Kidney epithelial cell (primary cell): ENCODE results near the gene SEC23B. TPM values are rescaled to one million over a fixed set of nuclear protein-coding genes. Genes with fewer than 3 reads are reported as not detected.

ENCODE experiments used
- DNase-seq: peaks from one replicate; pipeline ENCODE4 v3.0.0-alpha.2; 2010; ENCODE audit warnings: low read depth
- H3K27me3 ChIP-seq: 2 replicates; pipeline ENCODE4 v1.6.0; 2011; ENCODE audit warnings: low read length; ENCODE audit not compliant: control insufficient read depth, insufficient read depth
- H3K36me3 ChIP-seq: 2 replicates; pipeline ENCODE4 v1.5.1; 2011; ENCODE audit warnings: low read length; ENCODE audit not compliant: control insufficient read depth, insufficient read depth
- H3K4me3 ChIP-seq: 2 replicates; pipeline ENCODE4 v1.5.1; 2011; ENCODE audit warnings: low read depth, mild to moderate bottlenecking, control low read depth, low read length
- total RNA-seq: library from RNA; depleted of rRNA; stranded (reverse); fragments of >200 nt; gene quantifications from 2 replicates; pipeline ENCODE4 v1.2.3, GENCODE V29; 2015
- TF ChIP-seq, protein P1 (sequence below): IDR thresholded peaks from 2 replicates; pipeline ENCODE4 v1.5.1; 2011; ENCODE audit warnings: mild to moderate bottlenecking, moderate library complexity, low read length, control low read depth, inconsistent platforms; ENCODE audit not compliant: insufficient read depth, poor library complexity, severe bottlenecking

The SEC23B gene
- total RNA-seq, 1 donor from 2014 or later = 78.2 TPM

DNA sequence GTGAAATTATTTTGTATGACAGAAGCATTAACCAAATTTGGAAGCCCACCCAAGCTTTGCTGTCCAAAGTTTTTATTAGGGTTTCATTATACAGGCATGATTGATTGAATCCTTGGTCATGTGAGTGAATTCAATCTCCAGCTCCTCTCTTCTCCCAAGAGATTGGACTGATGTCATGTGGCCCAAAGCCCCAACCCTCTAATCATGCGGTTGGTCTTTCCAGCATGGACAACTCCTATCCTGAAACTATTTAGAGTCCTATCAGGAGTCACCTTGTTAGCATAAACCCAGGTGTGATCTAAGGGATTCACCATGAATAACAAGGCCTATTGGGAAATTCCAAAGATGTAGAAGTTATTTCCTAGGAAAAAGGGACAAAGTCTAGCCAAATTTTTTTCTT, 29.9 kb upstream of the SEC23B start:
- no peaks in the 10 kb centered on the region for H3K36me3 ChIP-seq
- TF ChIP-seq, protein P1, sequence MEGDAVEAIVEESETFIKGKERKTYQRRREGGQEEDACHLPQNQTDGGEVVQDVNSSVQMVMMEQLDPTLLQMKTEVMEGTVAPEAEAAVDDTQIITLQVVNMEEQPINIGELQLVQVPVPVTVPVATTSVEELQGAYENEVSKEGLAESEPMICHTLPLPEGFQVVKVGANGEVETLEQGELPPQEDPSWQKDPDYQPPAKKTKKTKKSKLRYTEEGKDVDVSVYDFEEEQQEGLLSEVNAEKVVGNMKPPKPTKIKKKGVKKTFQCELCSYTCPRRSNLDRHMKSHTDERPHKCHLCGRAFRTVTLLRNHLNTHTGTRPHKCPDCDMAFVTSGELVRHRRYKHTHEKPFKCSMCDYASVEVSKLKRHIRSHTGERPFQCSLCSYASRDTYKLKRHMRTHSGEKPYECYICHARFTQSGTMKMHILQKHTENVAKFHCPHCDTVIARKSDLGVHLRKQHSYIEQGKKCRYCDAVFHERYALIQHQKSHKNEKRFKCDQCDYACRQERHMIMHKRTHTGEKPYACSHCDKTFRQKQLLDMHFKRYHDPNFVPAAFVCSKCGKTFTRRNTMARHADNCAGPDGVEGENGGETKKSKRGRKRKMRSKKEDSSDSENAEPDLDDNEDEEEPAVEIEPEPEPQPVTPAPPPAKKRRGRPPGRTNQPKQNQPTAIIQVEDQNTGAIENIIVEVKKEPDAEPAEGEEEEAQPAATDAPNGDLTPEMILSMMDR = no peak
- no peak overlapping the region for H3K4me3 ChIP-seq
- H3K27me3 ChIP-seq = no peaks in the 10 kb centered on the region
- no peak for DNase-seq

DNA sequence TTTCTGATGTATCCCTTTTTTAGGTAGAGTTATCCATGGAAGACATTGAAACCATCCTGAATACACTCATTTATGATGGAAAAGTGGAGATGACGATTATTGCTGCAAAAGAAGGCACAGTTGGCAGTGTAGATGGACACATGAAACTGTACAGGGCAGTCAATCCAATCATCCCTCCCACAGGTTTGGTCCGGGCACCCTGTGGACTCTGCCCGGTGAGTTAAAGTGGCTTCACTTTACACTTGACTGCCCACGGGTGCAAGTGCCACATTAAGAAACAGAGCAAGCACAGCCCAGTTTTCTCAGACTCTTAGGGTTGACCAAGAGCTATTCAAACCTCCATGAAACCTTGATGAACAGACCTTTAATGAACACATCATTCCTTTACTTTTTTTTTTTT, 26.1 kb upstream of the SEC23B start:
- H3K36me3 ChIP-seq = no peaks in the 10 kb centered on the region
- no peak for DNase-seq
- TF ChIP-seq, protein P1 = no peak
- H3K27me3 ChIP-seq = no peaks in the 10 kb centered on the region
- no peak overlapping the region for H3K4me3 ChIP-seq

DNA sequence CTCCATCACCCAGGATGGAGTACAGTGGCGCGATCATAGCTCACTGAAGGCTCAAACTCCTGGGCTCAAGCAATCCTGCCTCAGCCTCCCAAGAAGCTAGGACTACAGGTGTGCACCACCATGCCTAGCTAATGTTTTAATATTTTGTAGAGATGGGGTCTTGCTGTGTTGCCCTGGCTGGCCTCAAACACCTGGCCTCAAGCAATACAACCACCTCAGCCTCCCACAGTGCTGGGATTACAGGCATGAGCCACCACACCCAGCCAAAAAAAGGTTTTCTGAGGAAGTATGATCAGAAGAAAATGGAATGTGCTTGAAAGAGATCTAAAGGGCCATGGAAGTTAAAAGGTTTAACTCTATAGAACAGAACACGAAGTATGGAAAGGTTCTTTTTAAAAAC, 19.4 kb upstream of the SEC23B start:
- Histone ChIP-seq H3K27me3 (no peaks in the 10 kb centered on the region), H3K36me3 (no peaks in the 10 kb centered on the region), H3K4me3 (no peak overlapping the region)
- no peak for DNase-seq
- TF ChIP-seq, protein P1 = no peak

DNA sequence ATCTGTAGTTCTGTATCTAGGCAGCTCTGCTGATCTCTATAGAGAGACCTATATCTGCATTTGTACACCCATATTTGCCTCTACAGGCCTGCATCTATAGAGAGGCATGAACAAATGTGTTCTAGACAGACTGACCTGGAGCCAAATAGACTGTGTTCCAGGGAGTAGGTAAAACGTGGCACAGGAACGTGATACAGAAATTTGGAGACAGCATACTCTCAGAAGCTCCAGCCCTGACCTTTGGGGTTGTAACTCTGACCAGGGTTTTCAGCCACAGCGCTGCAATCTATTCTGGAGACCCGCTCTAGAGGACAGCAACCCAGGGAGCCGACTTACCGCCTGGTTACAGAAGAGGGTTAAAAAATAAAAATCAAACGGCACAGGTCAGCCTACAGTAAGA, 11.7 kb upstream of the SEC23B start:
- TF ChIP-seq, protein P1 = no peak
- DNase-seq = no peak

DNA sequence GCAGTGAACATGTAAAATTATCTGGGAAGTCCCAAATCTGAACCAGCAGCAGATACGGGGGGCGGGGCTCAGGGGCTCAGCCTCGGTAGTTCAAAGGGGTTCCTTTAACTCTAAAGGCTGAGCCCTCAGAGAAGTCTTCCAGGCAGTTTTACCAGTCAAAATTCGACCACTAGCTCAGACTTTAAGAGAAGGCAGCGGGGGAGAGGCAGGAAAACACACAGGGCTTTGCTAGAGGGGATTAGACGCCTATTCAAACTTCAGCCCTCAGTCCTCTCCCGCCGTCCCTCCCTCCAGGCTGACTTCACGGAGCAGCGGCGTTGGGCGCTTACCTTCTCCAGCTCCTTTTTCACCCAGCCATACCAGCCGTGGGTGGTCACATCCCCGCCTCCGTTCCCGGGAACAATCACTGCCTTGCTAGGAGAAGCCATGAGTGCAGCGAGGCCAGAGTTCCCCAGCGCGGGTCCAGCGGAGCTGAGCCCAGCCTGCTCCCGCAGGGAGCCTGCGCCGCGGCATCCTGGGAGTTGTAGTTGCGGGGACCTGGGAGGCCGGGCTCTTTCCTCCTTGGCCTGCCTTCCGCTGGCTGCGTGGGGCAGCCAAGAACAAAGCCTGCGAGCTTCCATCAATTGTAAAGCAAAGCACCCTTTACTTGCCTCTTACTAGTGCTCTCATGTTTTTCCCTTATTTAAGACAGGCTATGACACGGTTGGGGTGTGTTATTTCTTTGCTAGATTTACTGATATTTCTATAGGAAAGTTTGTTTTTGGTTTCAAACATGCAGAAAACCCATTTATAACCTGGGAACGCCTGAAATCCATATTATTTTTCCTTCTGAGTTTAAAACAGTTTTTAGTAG, 10.8 kb upstream of the SEC23B start, which contains the start of gene RBBP9:
TSS of gene RBBP9 (minus strand) at position 486 of the 853 bp plus-strand sequence. CDS start at position 428, 58 bp downstream.
- peak; percentile 39 for DNase-seq
- TF ChIP-seq, protein P1 = no peak
- no peaks in the 10 kb centered on the region for H3K36me3 ChIP-seq
- no peaks in the 10 kb centered on the region for H3K27me3 ChIP-seq
- peak within 1 kb of the TSS; percentile 95 for H3K4me3 ChIP-seq

More for the DNA sequence above, 11.7 kb upstream of the SEC23B start:
- peak overlapping the region; percentile 95 for H3K4me3 ChIP-seq
- no peaks in the 10 kb centered on the region for H3K27me3 ChIP-seq
- no peaks in the 10 kb centered on the region for H3K36me3 ChIP-seq
